K562 (cell line): ENCODE data around the gene KRTAP5-1. TPM values are rescaled to one million over a fixed set of nuclear protein-coding genes. Genes with fewer than 3 reads are reported as not detected.
"Not testable (repeated sequence)": the region's sequence is repeated elsewhere in the genome, so short reads cannot be mapped to it uniquely, and the experiment has no call there.

Source experiments
- ATAC-seq: fragments of 200-7000 bp; cut with Tn5 transposase; 3 replicates; pipeline ENCODE4 v1.9.1; 2020; ENCODE audit warnings: moderate library complexity
- Bru-seq: library from RNA; stranded (reverse); fragments of 400-500 nt; gene quantifications from one replicate; lab custom pipeline; 2021; lab: Mats Ljungman, UMichigan
- BruChase-seq, 2 experiments: library from RNA; stranded (reverse); fragments of 400-500 nt; gene quantifications; one replicate each; lab custom pipeline; 2021; lab: Mats Ljungman, UMichigan
- BruUV-seq: library from RNA; stranded (reverse); fragments of 400-500 nt; replicated peaks from 2 replicates; lab custom pipeline; 2021; lab: Mats Ljungman, UMichigan
- CTCF ChIA-PET: fragments of 300-600 bp; formaldehyde crosslinking; extraction: SDS; loops from one replicate; lab custom pipeline; 2021; ENCODE audit warnings: low intra/inter-chr PET ratio; lab: Yijun Ruan, JAX
- POLR2A ChIA-PET: fragments of 300-600, 350-650 bp; sonication (Branson Sonifier 250); formaldehyde crosslinking; extraction: SDS; loops from one replicate; lab custom pipeline; 2021; ENCODE audit warnings: antibody characterized with exemption, inconsistent platforms; lab: Yijun Ruan, JAX
- DNase-seq, 4 experiments: peaks; one replicate each; pipeline versions ENCODE4 v3.0.0 to v3.0.0-alpha.2; 2011 to 2018; ENCODE audit warnings: low spot score in 3 of 4, mixed read lengths in 3 of 4; ENCODE audit errors: extremely low read depth in 1 of 4
- FAIRE-seq: peaks from 2 replicates; lab custom pipeline; 2011; peaks lifted over from hg19 to GRCh38; lab: Jason Lieb, UNC
- H2AFZ ChIP-seq: 2 replicates; pipeline ENCODE4 v1.6.0; 2011; ENCODE audit warnings: low read depth, low read length, control low read depth, inconsistent platforms
- H3K27ac ChIP-seq: fragments of 200-600 bp; 3 replicates; pipeline ENCODE4 v1.8.0; 2011; ENCODE audit warnings: low read depth, mild to moderate bottlenecking, control low read depth, inconsistent platforms, low read length, moderate library complexity, mixed read lengths; ENCODE audit errors: extremely low read depth
- H3K27me3 ChIP-seq, 2 experiments: fragments of 300-600 bp in 1 of 2; 2 replicates in 1 of 2; 3 replicates in 1 of 2; pipeline versions ENCODE4 v1.6.0 to v1.8.0; 2011; ENCODE audit warnings: inconsistent platforms in 2 of 2, low read length in 2 of 2, mild to moderate bottlenecking in 1 of 2, mixed read lengths in 1 of 2, moderate library complexity in 1 of 2; ENCODE audit not compliant: control insufficient read depth in 2 of 2, insufficient read depth in 2 of 2
- H3K36me3 ChIP-seq: fragments of 300-600 bp; 3 replicates; pipeline ENCODE4 v1.8.0; 2011; ENCODE audit warnings: mild to moderate bottlenecking, low read length, inconsistent platforms; ENCODE audit not compliant: control insufficient read depth, insufficient read depth
- H3K4me1 ChIP-seq, 2 experiments: fragments of 200-600 bp in 1 of 2; replicated peaks in 1 of 2; 2 replicates in 1 of 2; 3 replicates in 1 of 2; pipeline versions ENCODE4 v1.5.1 to v1.8.0; 2011; ENCODE audit warnings: inconsistent platforms in 2 of 2, low read length in 2 of 2, mild to moderate bottlenecking in 1 of 2, mixed read lengths in 1 of 2, moderate library complexity in 1 of 2; ENCODE audit not compliant: control insufficient read depth in 2 of 2, insufficient read depth in 2 of 2
- H3K4me2 ChIP-seq: 2 replicates; pipeline ENCODE4 v1.6.1; 2011; ENCODE audit warnings: low read length, control low read depth, inconsistent platforms, mixed read lengths; ENCODE audit not compliant: insufficient read depth
- H3K4me3 ChIP-seq: fragments of 200-600 bp; sonication (generic), shearing (Covaris generic); 2 replicates; pipeline ENCODE4 v1.5.1; 2016; ENCODE audit warnings: control low read depth, inconsistent platforms
- H3K79me2 ChIP-seq: fragments of 200-600 bp; 3 replicates; pipeline ENCODE4 v1.8.0; 2011; ENCODE audit warnings: low read length, inconsistent platforms; ENCODE audit not compliant: control insufficient read depth, insufficient read depth
- H3K9ac ChIP-seq, 2 experiments: 2 replicates each; pipeline versions ENCODE4 v1.6.0 to v1.6.1; 2011; ENCODE audit warnings: low read depth in 2 of 2, low read length in 2 of 2, control low read depth in 1 of 2, inconsistent platforms in 1 of 2, mild to moderate bottlenecking in 1 of 2, mixed read lengths in 1 of 2; ENCODE audit not compliant: insufficient read depth in 1 of 2
- H3K9me1 ChIP-seq: one replicate; pipeline ENCODE4 v1.6.0; 2011; ENCODE audit warnings: inconsistent platforms, mild to moderate bottlenecking, low read length, moderate library complexity; ENCODE audit not compliant: control insufficient read depth, insufficient read depth
- H3K9me3 ChIP-seq: replicated peaks from 2 replicates; pipeline ENCODE4 v1.5.1; 2011; ENCODE audit warnings: low read depth, low read length, inconsistent platforms; ENCODE audit not compliant: control insufficient read depth, insufficient read depth
- H4K20me1 ChIP-seq: replicated peaks from 2 replicates; pipeline ENCODE4 v1.6.1; 2011; ENCODE audit warnings: low read length, inconsistent platforms, mixed read lengths; ENCODE audit not compliant: control insufficient read depth, insufficient read depth
- WGBS: fragments of 100-300 bp; shearing (Covaris generic); methylation state at CpG from one replicate; pipeline ENCODE4 v1.1.6; 2016; ENCODE audit warnings: low coverage, mixed read lengths; ENCODE audit not compliant: insufficient coverage; ENCODE audit errors: missing lambda C conversion rate; 5-methylcytosine and 5-hydroxymethylcytosine counted together
- in situ Hi-C: fragments of 300-500 bp; cut with MboI; formaldehyde crosslinking; loops from 4 replicates; pipeline ENCODE4 v1.15.0; 2018; ENCODE audit warnings: inconsistent platforms, mixed read lengths
- intact Hi-C: fragments of 100-400 bp; cut with micrococcal nuclease; formaldehyde crosslinking; loops from 2 replicates; pipeline ENCODE4 v1.14.2; 2022
- long read RNA-seq, 3 experiments: library from polyadenylated mRNA in 2 of 3; library from RNA in 1 of 3; unstranded in 2 of 3; stranded (forward) in 1 of 3; transcript quantifications; one replicate each; pipeline ENCODE4 v2.0.0, GENCODE V29; 2019 to 2022
- polyA minus RNA-seq, 3 experiments: library from RNA; depleted of rRNA, polyadenylated mRNA; stranded (reverse); fragments of >200 nt; gene quantifications; 2 replicates each; pipeline ENCODE4 v1.2.3, GENCODE V29; 2011
- polyA plus RNA-seq, 8 experiments: library from polyadenylated mRNA; depleted of rRNA in 4 of 8; stranded (reverse) in 5 of 8; unstranded in 3 of 8; fragments of >200 nt; fragmentation: Nextera tagmentation in 2 of 8; fragmentation: Illumina TruSeq in 1 of 8; extraction: Ambion mirVana in 2 of 8; extraction: Trizol in 1 of 8; gene quantifications; 2 replicates each; pipeline versions ENCODE4 v1.2.1 to v1.2.3, GENCODE V29; 2011 to 2014; ENCODE audit warnings: inconsistent platforms in 1 of 8, missing spikeins in 1 of 8
- total RNA-seq, 7 experiments: library from RNA; depleted of rRNA in 6 of 7; stranded (reverse); fragments of >200 nt in 6 of 7; fragmentation: Illumina TruSeq in 2 of 7; extraction: Trizol in 2 of 7; gene quantifications; 2 replicates each; pipeline versions ENCODE4 v1.2.1 to v1.2.3, GENCODE V29; 2011 to 2021; ENCODE audit warnings: low replicate concordance in 1 of 7

The KRTAP5-1 gene
- not detected in 2 replicates for total RNA-seq (2011; cell fraction: chromatin; rRNA removed; ENCODE audit: low replicate concordance)
- total RNA-seq (2011; cell fraction: nucleolus; rRNA removed), result not detected in 2 replicates
- total RNA-seq (2011; cell fraction: nucleoplasm; rRNA removed), result not detected in 2 replicates
- total RNA-seq (2014; rRNA removed) (not detected in 2 replicates), total RNA-seq (2014; rRNA removed; fragmentation: Illumina TruSeq; extraction: Trizol) (not detected in 2 replicates), total RNA-seq (2015; rRNA removed; fragmentation: Illumina TruSeq; extraction: Trizol) (not detected in 2 replicates), total RNA-seq (2021) (not detected in 2 replicates), polyA plus RNA-seq (2011; rRNA removed) (not detected in 2 replicates), polyA plus RNA-seq (2014; fragmentation: Illumina TruSeq; extraction: Trizol) (not detected in 2 replicates), polyA plus RNA-seq (2014; fragmentation: Nextera tagmentation; extraction: Ambion mirVana) (not detected), polyA plus RNA-seq (2014; rRNA removed) (not detected in 2 replicates), polyA minus RNA-seq (2011; rRNA and poly(A)+ RNA removed) (not detected in 2 replicates), Bru-seq, nascent RNA (not detected), BruChase-seq, experiment 1, labeled RNA remaining after a 2-hour chase (not detected), BruChase-seq, experiment 2, labeled RNA remaining after a 6-hour chase (not detected)
- not detected in 2 replicates for polyA plus RNA-seq (2011; cell fraction: cytosol; rRNA removed)
- not detected in 2 replicates for polyA plus RNA-seq (2011; cell fraction: nucleus; rRNA removed)
- polyA plus RNA-seq (2012), result not detected in 2 replicates
- not detected in 2 replicates for polyA minus RNA-seq (2011; cell fraction: cytosol; rRNA and poly(A)+ RNA removed)
- not detected in 2 replicates for polyA minus RNA-seq (2011; cell fraction: nucleus; rRNA and poly(A)+ RNA removed)
- long read RNA-seq, experiment 1, result 0 reads
- long read RNA-seq, experiment 2, result 0 reads
- long read RNA-seq, experiment 3, result 0 reads

- DNase-seq, H3K4me2 ChIP-seq, H3K79me2 ChIP-seq, ATAC-seq, H3K36me3 ChIP-seq, CTCF ChIA-PET, H3K27ac ChIP-seq, H3K9me1 ChIP-seq, FAIRE-seq, H3K9ac ChIP-seq, H3K4me3 ChIP-seq, in situ Hi-C loops, H3K9me3 ChIP-seq, H2AFZ ChIP-seq, H3K4me1 ChIP-seq, H4K20me1 ChIP-seq, BruUV-seq, intact Hi-C loops: not testable (repeated sequence)
- peaks cover 2 to 47% of the 10 kb centered on the region in 2 experiments; a peak in 3 of 5 replicates for H3K27me3 ChIP-seq
- POLR2A ChIA-PET, result interaction anchor here (0.8 kb wide), 1 partner anchor 25 kb away, joined by 3 read pairs; no protein-coding TSS in a partner anchor
- WGBS, result 3% methylated on average over 8 of the region's 9 CpGs
These were observed at the start of gene KRTAP5-1 for GRCh38 chr11:1584661-1585370. Gene KRTAP5-1, minus strand, starts transcription at chr11:1585283. Its CDS starts 34 bp downstream, at chr11:1585249.
